ENCODE data around the gene STK32A. TPM values are rescaled to one million over a fixed set of nuclear protein-coding genes. Genes with fewer than 3 reads are reported as not detected.

The STK32A gene
- total RNA-seq, 1 experiment from 2014 or later, result 6.8 TPM

GRCh38 chr5:147276497-147276896, 41.7 kb downstream of the STK32A start:
- H3K9me2 ChIP-seq (replicated peaks; ENCODE audit: low read length), result no peaks in the 10 kb centered on the region
- BruUV-seq (replicated peaks), result no TSS peak
- ATAC-seq (no peak), DNase-seq (no peak)
- no peak overlapping the region for H3K4me3 ChIP-seq (ENCODE audit: low read length)
- no peaks in the 10 kb centered on the region for H3K36me3 ChIP-seq (ENCODE audit: low read depth, low read length)
- no peak overlapping the region for H3K9ac ChIP-seq (ENCODE audit: low read length)
- H3K4me1 ChIP-seq (ENCODE audit: insufficient read depth, low read length), result no peaks in the 10 kb centered on the region
- no peaks in the 10 kb centered on the region for H3K27me3 ChIP-seq (ENCODE audit: low read length)
- CTCF ChIA-PET, result no interaction called here
- TF ChIP-seq EZH2 (IDR thresholded peaks at IDR 0.05; ENCODE audit: low read length, unreplicated experiment), result no peak
- TF ChIP-seq EZH2phosphoT487 (IDR thresholded peaks at IDR 0.05; ENCODE audit: borderline replicate concordance, low read length), result no peak
- TF ChIP-seq, protein P1, sequence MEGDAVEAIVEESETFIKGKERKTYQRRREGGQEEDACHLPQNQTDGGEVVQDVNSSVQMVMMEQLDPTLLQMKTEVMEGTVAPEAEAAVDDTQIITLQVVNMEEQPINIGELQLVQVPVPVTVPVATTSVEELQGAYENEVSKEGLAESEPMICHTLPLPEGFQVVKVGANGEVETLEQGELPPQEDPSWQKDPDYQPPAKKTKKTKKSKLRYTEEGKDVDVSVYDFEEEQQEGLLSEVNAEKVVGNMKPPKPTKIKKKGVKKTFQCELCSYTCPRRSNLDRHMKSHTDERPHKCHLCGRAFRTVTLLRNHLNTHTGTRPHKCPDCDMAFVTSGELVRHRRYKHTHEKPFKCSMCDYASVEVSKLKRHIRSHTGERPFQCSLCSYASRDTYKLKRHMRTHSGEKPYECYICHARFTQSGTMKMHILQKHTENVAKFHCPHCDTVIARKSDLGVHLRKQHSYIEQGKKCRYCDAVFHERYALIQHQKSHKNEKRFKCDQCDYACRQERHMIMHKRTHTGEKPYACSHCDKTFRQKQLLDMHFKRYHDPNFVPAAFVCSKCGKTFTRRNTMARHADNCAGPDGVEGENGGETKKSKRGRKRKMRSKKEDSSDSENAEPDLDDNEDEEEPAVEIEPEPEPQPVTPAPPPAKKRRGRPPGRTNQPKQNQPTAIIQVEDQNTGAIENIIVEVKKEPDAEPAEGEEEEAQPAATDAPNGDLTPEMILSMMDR (conservative IDR thresholded peaks at IDR 0.05; ENCODE audit: low read depth, low read length), result no peak
- POLR2A ChIA-PET (ENCODE audit: unreplicated experiment), result no interaction called here
- no peak overlapping the region for H3K4me2 ChIP-seq (ENCODE audit: low read length)
- no peak overlapping the region for H3K27ac ChIP-seq (ENCODE audit: low read length)
- no peaks in the 10 kb centered on the region for H3K79me2 ChIP-seq (ENCODE audit: low read length)
- H4K20me1 ChIP-seq (ENCODE audit: low read length), result no peaks in the 10 kb centered on the region
- H3K9me3 ChIP-seq (ENCODE audit: low read length), result no peaks in the 10 kb centered on the region
- no peak overlapping the region for H2AFZ ChIP-seq (ENCODE audit: low read length)
- intact Hi-C loops (cut with micrococcal nuclease), result no loop called here
- no peaks in the 10 kb centered on the region for H3F3A ChIP-seq (ENCODE audit: low read length, unreplicated experiment)

DNA sequence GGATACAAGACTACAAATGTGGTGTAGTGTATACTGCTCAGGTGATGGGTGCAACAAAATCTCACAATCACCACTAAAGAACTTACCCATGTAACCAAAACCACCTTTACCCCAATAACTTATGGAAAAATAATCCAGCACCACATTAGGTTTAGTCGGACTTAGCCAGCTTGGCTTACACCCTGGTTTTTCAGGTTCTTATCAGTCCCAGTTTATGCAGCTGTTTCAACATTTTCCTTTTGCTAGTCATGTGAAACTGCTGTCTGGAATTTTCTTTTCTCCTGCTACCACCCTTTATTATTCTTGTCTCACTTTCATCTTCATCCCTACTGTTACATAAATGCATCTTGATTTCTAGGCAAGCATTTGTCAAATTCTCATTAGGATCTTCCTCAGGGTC, 51.5 kb downstream of the STK32A start:
- no peak overlapping the region for H3K4me3 ChIP-seq (ENCODE audit: low read length)

GRCh38 chr5:147287110-147287509, 52.3 kb downstream of the STK32A start:
- H2AFZ ChIP-seq (ENCODE audit: low read length), result no peak overlapping the region
- ATAC-seq, result no peak
- BruUV-seq (replicated peaks), result no TSS peak
- H3K79me2 ChIP-seq (ENCODE audit: low read length), result no peaks in the 10 kb centered on the region
- no peak overlapping the region for H3K4me3 ChIP-seq (ENCODE audit: low read length)
- H3K9ac ChIP-seq (ENCODE audit: low read length), result no peak overlapping the region
- no peaks in the 10 kb centered on the region for H3K9me3 ChIP-seq (ENCODE audit: low read length)
- TF ChIP-seq EZH2phosphoT487 (IDR thresholded peaks at IDR 0.05; ENCODE audit: borderline replicate concordance, low read length) (no peak), EZH2 (IDR thresholded peaks at IDR 0.05; ENCODE audit: low read length, unreplicated experiment) (no peak)
- TF ChIP-seq, protein P1 (conservative IDR thresholded peaks at IDR 0.05; ENCODE audit: low read depth, low read length), result no peak
- ChIA-PET CTCF (no interaction called here), POLR2A (ENCODE audit: unreplicated experiment) (no interaction called here)
- intact Hi-C loops (cut with micrococcal nuclease), result no loop called here
- H4K20me1 ChIP-seq (ENCODE audit: low read length), result no peaks in the 10 kb centered on the region
- no peak overlapping the region for H3K4me2 ChIP-seq (ENCODE audit: low read length)
- H3K9me2 ChIP-seq (replicated peaks; ENCODE audit: low read length), result no peaks in the 10 kb centered on the region
- no peaks in the 10 kb centered on the region for H3K27me3 ChIP-seq (ENCODE audit: low read length)
- no peaks in the 10 kb centered on the region for H3K36me3 ChIP-seq (ENCODE audit: low read depth, low read length)
- no peak overlapping the region for H3K27ac ChIP-seq (ENCODE audit: low read length)
- no peak for DNase-seq
- no peaks in the 10 kb centered on the region for H3K4me1 ChIP-seq (ENCODE audit: insufficient read depth, low read length)
- H3F3A ChIP-seq (ENCODE audit: low read length, unreplicated experiment), result no peaks in the 10 kb centered on the region

More for the DNA sequence above, 51.5 kb downstream of the STK32A start:
- Histone ChIP-seq H3K9me2 (replicated peaks; ENCODE audit: low read length) (no peaks in the 10 kb centered on the region), H3K4me2 (ENCODE audit: low read length) (no peak overlapping the region), H3K4me1 (ENCODE audit: insufficient read depth, low read length) (no peaks in the 10 kb centered on the region), H3K9ac (ENCODE audit: low read length) (no peak overlapping the region), H3F3A (ENCODE audit: low read length, unreplicated experiment) (no peaks in the 10 kb centered on the region), H4K20me1 (ENCODE audit: low read length) (no peaks in the 10 kb centered on the region), H3K27me3 (ENCODE audit: low read length) (no peaks in the 10 kb centered on the region), H3K36me3 (ENCODE audit: low read depth, low read length) (no peaks in the 10 kb centered on the region), H3K79me2 (ENCODE audit: low read length) (no peaks in the 10 kb centered on the region), H2AFZ (ENCODE audit: low read length) (no peak overlapping the region), H3K27ac (ENCODE audit: low read length) (no peak overlapping the region), H3K9me3 (ENCODE audit: low read length) (no peaks in the 10 kb centered on the region)
- POLR2A ChIA-PET (ENCODE audit: unreplicated experiment), result no interaction called here
- CTCF ChIA-PET, result no interaction called here
- no peak for TF ChIP-seq EZH2 (IDR thresholded peaks at IDR 0.05; ENCODE audit: low read length, unreplicated experiment)
- TF ChIP-seq, protein P1 (conservative IDR thresholded peaks at IDR 0.05; ENCODE audit: low read depth, low read length), result no peak
- TF ChIP-seq EZH2phosphoT487 (IDR thresholded peaks at IDR 0.05; ENCODE audit: borderline replicate concordance, low read length), result no peak
- DNase-seq (no peak), ATAC-seq (no peak)
- no TSS peak for BruUV-seq (replicated peaks)
- intact Hi-C loops (cut with micrococcal nuclease), result no loop called here
